HepG2 (cell line): ENCODE results near the gene SLC25A44. TPM values are rescaled to one million over a fixed set of nuclear protein-coding genes. Genes with fewer than 3 reads are reported as not detected.

Experiments used
- ATAC-seq: fragments of 200-7000 bp; cut with Tn5 transposase; 3 replicates; pipeline ENCODE4 v1.9.1; 2020; ENCODE audit warnings: mild to moderate bottlenecking, moderate library complexity
- BruUV-seq: library from RNA; stranded (reverse); fragments of 400-500 nt; replicated peaks from 2 replicates; lab custom pipeline; 2021; lab: Mats Ljungman, UMichigan
- CTCF ChIA-PET: fragments of 300-600 bp; formaldehyde crosslinking; extraction: SDS; loops from one replicate; lab custom pipeline; 2021; ENCODE audit warnings: low total read pairs, inconsistent platforms, low intra/inter-chr PET ratio; lab: Yijun Ruan, JAX
- POLR2A ChIA-PET: fragments of 350-600 bp; sonication (Branson Sonifier 250); formaldehyde crosslinking; loops from one replicate; lab custom pipeline; 2020; ENCODE audit warnings: antibody characterized with exemption, inconsistent platforms; lab: Yijun Ruan, JAX
- DNase-seq: peaks from one replicate; pipeline ENCODE4 v3.0.0-alpha.2; 2015; ENCODE audit warnings: low spot score
- FAIRE-seq: peaks from 3 replicates; lab custom pipeline; 2011; peaks lifted over from hg19 to GRCh38; lab: Jason Lieb, UNC
- H2AFZ ChIP-seq: one replicate; pipeline ENCODE4 v1.6.1; 2011; ENCODE audit warnings: low read length, inconsistent platforms
- H3K27ac ChIP-seq: fragments of 300-600 bp; 3 replicates; pipeline ENCODE4 v1.8.0; 2011; ENCODE audit warnings: mixed run types, mild to moderate bottlenecking, mixed read lengths, low read length, inconsistent platforms; ENCODE audit not compliant: insufficient read depth; ENCODE audit errors: extremely low read length
- H3K27me3 ChIP-seq, 2 experiments: fragments of 200-600 bp in 1 of 2; 2 replicates in 1 of 2; 3 replicates in 1 of 2; pipeline versions ENCODE4 v1.6.0 to v1.8.0; 2011; ENCODE audit warnings: low read length in 2 of 2, mild to moderate bottlenecking in 2 of 2, moderate library complexity in 2 of 2, inconsistent platforms in 1 of 2; ENCODE audit not compliant: insufficient read depth in 2 of 2, control insufficient read depth in 1 of 2
- H3K36me3 ChIP-seq, 2 experiments: fragments of 200-600 bp in 1 of 2; replicated peaks in 1 of 2; 2 replicates in 1 of 2; 3 replicates in 1 of 2; pipeline versions ENCODE4 v1.5.1 to v1.8.0; 2011; ENCODE audit warnings: low read length in 2 of 2, inconsistent platforms in 1 of 2; ENCODE audit not compliant: insufficient read depth in 2 of 2, control insufficient read depth in 1 of 2
- H3K4me1 ChIP-seq: 2 replicates; pipeline ENCODE4 v1.5.1; 2012; ENCODE audit warnings: low read length, inconsistent platforms; ENCODE audit not compliant: insufficient read depth
- H3K4me2 ChIP-seq: 2 replicates; pipeline ENCODE4 v1.6.0; 2011; ENCODE audit warnings: low read depth, low read length, inconsistent platforms
- H3K4me3 ChIP-seq, 3 experiments: fragments of 200-600 bp in 1 of 3; sonication (generic), shearing (Covaris generic) in 1 of 3; replicated peaks in 1 of 3; 2 replicates each; pipeline ENCODE4 v1.5.1; 2011 to 2016; ENCODE audit warnings: low read length in 3 of 3, inconsistent platforms in 2 of 3, low read depth in 2 of 3, mild to moderate bottlenecking in 2 of 3, control low read depth in 1 of 3, mixed read lengths in 1 of 3; ENCODE audit not compliant: insufficient read depth in 1 of 3
- H3K79me2 ChIP-seq: one replicate; pipeline ENCODE4 v1.6.1; 2011; ENCODE audit warnings: low read length, inconsistent platforms; ENCODE audit not compliant: insufficient read depth
- H3K9ac ChIP-seq: 2 replicates; pipeline ENCODE4 v1.6.0; 2011; ENCODE audit warnings: mild to moderate bottlenecking, low read depth, low read length, inconsistent platforms; ENCODE audit not compliant: insufficient read depth
- H3K9me3 ChIP-seq: 2 replicates; pipeline ENCODE4 v1.5.1; 2012; ENCODE audit warnings: mild to moderate bottlenecking, low read length
- H4K20me1 ChIP-seq: 2 replicates; pipeline ENCODE4 v1.6.0; 2011; ENCODE audit warnings: inconsistent platforms, mild to moderate bottlenecking, low read length, moderate library complexity; ENCODE audit not compliant: insufficient read depth
- AHDC1 ChIP-seq: sonication (generic); formaldehyde crosslinking; IDR thresholded peaks from 2 replicates; pipeline ENCODE4 v1.5.1; 2020; ENCODE audit warnings: mild to moderate bottlenecking, missing genetic modification reagents, borderline replicate concordance
- EHMT2 ChIP-seq: fragments of 200-600 bp; sonication (generic); IDR thresholded peaks from 2 replicates; pipeline ENCODE4 v1.7.0; 2017; ENCODE audit warnings: antibody characterized with exemption, low read depth, low read length, borderline replicate concordance
- ELF1 ChIP-seq: sonication (generic); formaldehyde crosslinking; IDR thresholded peaks from 2 replicates; pipeline ENCODE4 v1.4.0; 2020; ENCODE audit warnings: missing genetic modification reagents
- GATAD2A ChIP-seq: IDR thresholded peaks from 2 replicates; pipeline ENCODE4 v1.6.1; 2016
- HCFC1 ChIP-seq: fragments of 150-350 bp; IDR thresholded peaks from 2 replicates; pipeline ENCODE4 v1.6.1; 2014; ENCODE audit warnings: low read depth, low read length
- JUND ChIP-seq: sonication (generic); formaldehyde crosslinking; IDR thresholded peaks from 2 replicates; pipeline ENCODE4 v1.8.0; 2022; ENCODE audit warnings: mild to moderate bottlenecking, missing genetic modification reagents
- MLXIP ChIP-seq: sonication (generic); formaldehyde crosslinking; IDR thresholded peaks from 2 replicates; pipeline ENCODE4 v1.9.0; 2021; ENCODE audit warnings: missing genetic modification reagents, borderline replicate concordance
- RARA ChIP-seq: IDR thresholded peaks from 2 replicates; pipeline ENCODE4 v1.6.1; 2016; ENCODE audit warnings: missing genetic modification reagents, missing compliant biosample characterization
- SPEN ChIP-seq: sonication (generic); formaldehyde crosslinking; IDR thresholded peaks from 2 replicates; pipeline ENCODE4 v1.5.1; 2020; ENCODE audit warnings: low read depth, mild to moderate bottlenecking, missing genetic modification reagents
- ZNF367 ChIP-seq: sonication (generic); formaldehyde crosslinking; IDR thresholded peaks from 2 replicates; pipeline ENCODE4 v1.4.0; 2020; ENCODE audit warnings: missing genetic modification reagents, borderline replicate concordance
- ZNF460 ChIP-seq: sonication (generic); formaldehyde crosslinking; IDR thresholded peaks from 2 replicates; pipeline ENCODE4 v1.5.1; 2020; ENCODE audit warnings: missing genetic modification reagents, mild to moderate bottlenecking, borderline replicate concordance
- ZNF703 ChIP-seq: sonication (generic); formaldehyde crosslinking; IDR thresholded peaks from 2 replicates; pipeline ENCODE4 v1.5.1; 2020; ENCODE audit warnings: missing genetic modification reagents, mild to moderate bottlenecking, moderate library complexity, borderline replicate concordance
- WGBS: methylation state at CpG from one replicate; pipeline ENCODE4 v1.1.6; 2017; ENCODE audit warnings: low lambda C conversion rate; 5-methylcytosine and 5-hydroxymethylcytosine counted together
- in situ Hi-C: cut with HindIII; loops from 2 replicates; pipeline ENCODE4 v1.10.0; 2017; ENCODE audit warnings: low pct_unique_long_range_greater_than_20kb; ENCODE audit not compliant: extremely low pct_ligation_motif_present
- intact Hi-C: fragments of 100-400 bp; cut with micrococcal nuclease; formaldehyde crosslinking; loops from one replicate; pipeline ENCODE4 v1.10.0; 2022; ENCODE audit not compliant: unreplicated experiment
- polyA plus RNA-seq, 8 experiments: library from polyadenylated mRNA; depleted of rRNA in 3 of 8; stranded (reverse) in 7 of 8; unstranded in 1 of 8; fragments of >200 nt; fragmentation: Illumina TruSeq in 4 of 8; extraction: Trizol in 4 of 8; gene quantifications; 2 replicates each; pipeline versions ENCODE4 v1.2.1 to v1.2.3, GENCODE V29; 2011 to 2016; ENCODE audit warnings: low read depth in 4 of 8, missing spikeins in 1 of 8, mixed read lengths in 1 of 8; ENCODE audit not compliant: insufficient read depth in 1 of 8
- total RNA-seq, 5 experiments: library from RNA; depleted of rRNA; stranded (reverse); fragments of >200 nt; fragmentation: Illumina TruSeq; extraction: Trizol; gene quantifications; 2 replicates each; pipeline ENCODE4 v1.2.3, GENCODE V29; 2016; ENCODE audit warnings: low read depth in 1 of 5
- TF ChIP-seq, protein P1 (sequence below): sonication (generic); formaldehyde crosslinking; IDR thresholded peaks from 2 replicates; pipeline ENCODE4 v1.9.0; 2021; ENCODE audit warnings: missing genetic modification reagents, mild to moderate bottlenecking, borderline replicate concordance

SLC25A44 gene
- total and polyA plus RNA-seq, 2 of the 13 experiments (the other 11 are each of a cell fraction or from before 2014, with no cell fraction given), result 10.7 to 13.4 TPM

DNA sequence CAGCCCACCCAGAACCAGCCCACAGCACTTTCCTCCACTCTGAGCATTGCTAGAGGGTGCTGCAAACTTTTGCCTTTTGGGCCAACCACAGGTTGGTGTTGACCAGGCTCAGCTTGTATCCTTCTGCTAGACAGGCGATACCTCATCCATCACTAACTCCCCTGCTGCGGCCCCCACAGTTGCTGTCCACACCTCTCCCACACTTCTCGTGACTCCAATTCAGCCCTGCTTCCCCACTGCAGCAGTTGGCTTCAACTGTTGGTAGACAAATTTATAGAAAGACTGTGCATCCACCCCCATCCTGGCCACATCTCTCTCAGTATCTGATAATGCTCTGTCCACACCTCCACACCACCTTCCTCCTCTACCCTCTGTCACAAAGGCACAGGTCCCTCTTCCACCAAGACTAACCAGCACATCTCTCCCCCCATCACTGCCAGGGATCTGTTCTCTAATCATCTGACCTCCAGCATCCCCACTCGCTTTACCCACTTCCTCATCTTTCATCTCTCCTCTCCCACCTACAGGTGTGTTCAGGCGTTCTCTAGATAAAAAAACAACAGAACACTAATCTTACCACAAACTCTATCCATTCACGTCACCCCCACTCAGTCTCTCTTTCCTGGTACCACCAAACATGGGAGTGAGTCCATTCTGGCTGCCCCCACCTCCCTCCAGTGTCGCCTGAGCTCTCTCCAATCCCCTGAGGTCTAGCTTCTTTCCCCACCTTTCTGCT is 15.8 kb upstream of the SLC25A44 start:
- BruUV-seq, result no TSS peak
- Histone ChIP-seq H3K9me3 (no peaks in the 10 kb centered on the region), H2AFZ (no peak overlapping the region), H4K20me1 (no peaks in the 10 kb centered on the region), H3K4me1 (peaks cover 93% of the 10 kb centered on the region), H3K4me3 (no peak overlapping the region), H3K79me2 (no peaks in the 10 kb centered on the region), H3K27ac (no peak overlapping the region), H3K36me3 (no peaks in the 10 kb centered on the region), H3K27me3 (no peaks in the 10 kb centered on the region), H3K9ac (no peak overlapping the region), H3K4me2 (no peak overlapping the region)
- ChIA-PET CTCF (no interaction called here), POLR2A (interaction anchor here (1.0 to 3.8 kb wide), 2 partner anchors 32 to 35 kb away, joined by 3 to 19 read pairs; partner anchors contain the start of gene PMF1)
- ATAC-seq (no peak), DNase-seq (no peak), FAIRE-seq (no peak)
- intact Hi-C loops, result no loop called here
- in situ Hi-C loops, result no loop called here
- 93% methylated on average over 7 of the region's 7 CpGs for WGBS
- TF ChIP-seq EHMT2 (no peak), SPEN (CRISPR knock-in tag) (no peak), RARA (CRISPR knock-in tag) (no peak), HCFC1 (no peak), JUND (CRISPR knock-in tag) (no peak), ELF1 (CRISPR knock-in tag) (no peak), ZNF460 (CRISPR knock-in tag) (no peak), GATAD2A (CRISPR knock-in tag) (no peak), ZNF703 (CRISPR knock-in tag) (no peak), MLXIP (CRISPR knock-in tag) (no peak), ZNF367 (no peak), AHDC1 (CRISPR knock-in tag) (no peak)
- TF ChIP-seq, protein P1, sequence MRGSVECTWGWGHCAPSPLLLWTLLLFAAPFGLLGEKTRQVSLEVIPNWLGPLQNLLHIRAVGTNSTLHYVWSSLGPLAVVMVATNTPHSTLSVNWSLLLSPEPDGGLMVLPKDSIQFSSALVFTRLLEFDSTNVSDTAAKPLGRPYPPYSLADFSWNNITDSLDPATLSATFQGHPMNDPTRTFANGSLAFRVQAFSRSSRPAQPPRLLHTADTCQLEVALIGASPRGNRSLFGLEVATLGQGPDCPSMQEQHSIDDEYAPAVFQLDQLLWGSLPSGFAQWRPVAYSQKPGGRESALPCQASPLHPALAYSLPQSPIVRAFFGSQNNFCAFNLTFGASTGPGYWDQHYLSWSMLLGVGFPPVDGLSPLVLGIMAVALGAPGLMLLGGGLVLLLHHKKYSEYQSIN (CRISPR knock-in tag), result no peak
